Measurements from ENCODE around the gene UTP4. TPM values are rescaled to one million over a fixed set of nuclear protein-coding genes. Genes with fewer than 3 reads are reported as not detected.

Gene UTP4
- total RNA-seq, 2 experiments from 2014 or later, result 40.1 to 40.3 TPM

- Mint-ChIP-seq H3K4me1 (ENCODE audit: low read depth) (peaks cover 23% of the 10 kb centered on the region), H3K9me3 (no peaks in the 10 kb centered on the region), H3K27me3 (no peaks in the 10 kb centered on the region), H3K4me3 (no peak overlapping the region), H3K27ac (peak overlapping the region; percentile 50), H3K36me3 (ENCODE audit: low read depth) (peaks cover 80% of the 10 kb centered on the region)
- Histone ChIP-seq H3K36me3 (ENCODE audit: insufficient read depth, low read length) (peaks cover 62% of the 10 kb centered on the region), H3K4me3 (ENCODE audit: low read length) (no peak overlapping the region), H3K27me3 (ENCODE audit: control insufficient read depth in 1 of 2, insufficient read depth in 2 of 2, low read length in 2 of 2) (no peaks in the 10 kb centered on the region), H3K27ac (ENCODE audit: low read depth in 1 of 2, low read length in 2 of 2) (no peak overlapping the region), H3K4me1 (ENCODE audit: insufficient read depth, low read length) (peaks cover 14% of the 10 kb centered on the region), H3K9me3 (ENCODE audit: control insufficient read depth in 1 of 2, insufficient read depth in 1 of 2, low read length in 2 of 2) (no peaks in the 10 kb centered on the region)
- intact Hi-C loops (cut with DNase I, micrococcal nuclease), result no loop called here
- ChIA-PET POLR2A (interaction anchor here (1.0 to 2.1 kb wide), 3 partner anchors 9 to 24 kb away, joined by 3 to 20 read pairs (median 3); partner anchors contain the start of gene SNTB2), CTCF (interaction anchor here (1.9 kb wide), 1 partner anchor 16 kb away, joined by 6 read pairs; no protein-coding TSS in a partner anchor)
- ATAC-seq (ENCODE audit: poor library complexity) (peak; percentile 87), DNase-seq (peak in 10 of 14 experiments; percentile 4 to 48 (median 18))
- no peak for TF ChIP-seq CTCF (IDR thresholded peaks at IDR 0.05)
Observed at GRCh38 chr16:69166221-69166833, 33.9 kb downstream of the UTP4 start.

GRCh38 chr16:69166946-69167930 is 34.8 kb downstream of the UTP4 start:
- CTCF ChIA-PET, result interaction anchor here (1.9 kb wide), 1 partner anchor 17 kb away, joined by 6 read pairs; no protein-coding TSS in a partner anchor
- TF ChIP-seq CTCF (IDR thresholded peaks at IDR 0.05), result no peak
- H3K27ac Mint-ChIP-seq, result peak overlapping the region; percentile 50
- H3K36me3 Mint-ChIP-seq (ENCODE audit: low read depth), result peaks cover 78% of the 10 kb centered on the region
- peaks cover 57% of the 10 kb centered on the region for H3K36me3 ChIP-seq (ENCODE audit: insufficient read depth, low read length)
- H3K4me3 Mint-ChIP-seq, result no peak overlapping the region
- peaks cover 23% of the 10 kb centered on the region for H3K4me1 Mint-ChIP-seq (ENCODE audit: low read depth)
- DNase-seq (no peak), ATAC-seq (ENCODE audit: poor library complexity) (no peak)
- no peak overlapping the region for H3K4me3 ChIP-seq (ENCODE audit: low read length)
- H3K27ac ChIP-seq (ENCODE audit: low read depth in 1 of 2, low read length in 2 of 2), result no peak overlapping the region
- POLR2A ChIA-PET, result interaction anchor here (0.6 to 2.1 kb wide), 4 partner anchors 20 to 647 kb away, joined by 3 to 20 read pairs (median 4); partner anchors contain the start of gene SNTB2
- no peaks in the 10 kb centered on the region for H3K27me3 ChIP-seq (ENCODE audit: control insufficient read depth in 1 of 2, insufficient read depth in 2 of 2, low read length in 2 of 2)
- no peaks in the 10 kb centered on the region for H3K9me3 Mint-ChIP-seq
- no peaks in the 10 kb centered on the region for H3K27me3 Mint-ChIP-seq
- H3K4me1 ChIP-seq (ENCODE audit: insufficient read depth, low read length), result peaks cover 14% of the 10 kb centered on the region
- no peaks in the 10 kb centered on the region for H3K9me3 ChIP-seq (ENCODE audit: control insufficient read depth in 1 of 2, insufficient read depth in 1 of 2, low read length in 2 of 2)
- intact Hi-C loops (cut with DNase I, micrococcal nuclease), result no loop called here

- no peak for DNase-seq
- Mint-ChIP-seq H3K36me3 (ENCODE audit: low read depth) (peaks cover 64% of the 10 kb centered on the region), H3K9me3 (no peaks in the 10 kb centered on the region), H3K4me3 (no peak overlapping the region), H3K4me1 (ENCODE audit: low read depth) (peaks cover 23% of the 10 kb centered on the region), H3K27ac (no peak overlapping the region), H3K27me3 (no peaks in the 10 kb centered on the region)
- no peak for ATAC-seq (ENCODE audit: poor library complexity)
- POLR2A ChIA-PET, result interaction anchor here (1.3 kb wide), 1 partner anchor 17 kb away, joined by 7 read pairs; the partner anchor contains the start of gene SNTB2
- H3K9me3 ChIP-seq (ENCODE audit: control insufficient read depth in 1 of 2, insufficient read depth in 1 of 2, low read length in 2 of 2), result no peaks in the 10 kb centered on the region
- CTCF ChIA-PET, result no interaction called here
- no peak for TF ChIP-seq CTCF (IDR thresholded peaks at IDR 0.05)
- intact Hi-C loops (cut with DNase I, micrococcal nuclease), result no loop called here
- H3K4me3 ChIP-seq (ENCODE audit: low read length), result no peak overlapping the region
- peaks cover 14% of the 10 kb centered on the region for H3K4me1 ChIP-seq (ENCODE audit: insufficient read depth, low read length)
- H3K27me3 ChIP-seq (ENCODE audit: control insufficient read depth in 1 of 2, insufficient read depth in 2 of 2, low read length in 2 of 2), result no peaks in the 10 kb centered on the region
- no peak overlapping the region for H3K27ac ChIP-seq (ENCODE audit: low read depth in 1 of 2, low read length in 2 of 2)
- H3K36me3 ChIP-seq (ENCODE audit: insufficient read depth, low read length), result peaks cover 45% of the 10 kb centered on the region
Observed at GRCh38 chr16:69169051-69169450, 36.6 kb downstream of the UTP4 start.

All from CD4-positive, alpha-beta T cell (primary cell).